ENCODE measurements around the gene KLHL30.

DNA sequence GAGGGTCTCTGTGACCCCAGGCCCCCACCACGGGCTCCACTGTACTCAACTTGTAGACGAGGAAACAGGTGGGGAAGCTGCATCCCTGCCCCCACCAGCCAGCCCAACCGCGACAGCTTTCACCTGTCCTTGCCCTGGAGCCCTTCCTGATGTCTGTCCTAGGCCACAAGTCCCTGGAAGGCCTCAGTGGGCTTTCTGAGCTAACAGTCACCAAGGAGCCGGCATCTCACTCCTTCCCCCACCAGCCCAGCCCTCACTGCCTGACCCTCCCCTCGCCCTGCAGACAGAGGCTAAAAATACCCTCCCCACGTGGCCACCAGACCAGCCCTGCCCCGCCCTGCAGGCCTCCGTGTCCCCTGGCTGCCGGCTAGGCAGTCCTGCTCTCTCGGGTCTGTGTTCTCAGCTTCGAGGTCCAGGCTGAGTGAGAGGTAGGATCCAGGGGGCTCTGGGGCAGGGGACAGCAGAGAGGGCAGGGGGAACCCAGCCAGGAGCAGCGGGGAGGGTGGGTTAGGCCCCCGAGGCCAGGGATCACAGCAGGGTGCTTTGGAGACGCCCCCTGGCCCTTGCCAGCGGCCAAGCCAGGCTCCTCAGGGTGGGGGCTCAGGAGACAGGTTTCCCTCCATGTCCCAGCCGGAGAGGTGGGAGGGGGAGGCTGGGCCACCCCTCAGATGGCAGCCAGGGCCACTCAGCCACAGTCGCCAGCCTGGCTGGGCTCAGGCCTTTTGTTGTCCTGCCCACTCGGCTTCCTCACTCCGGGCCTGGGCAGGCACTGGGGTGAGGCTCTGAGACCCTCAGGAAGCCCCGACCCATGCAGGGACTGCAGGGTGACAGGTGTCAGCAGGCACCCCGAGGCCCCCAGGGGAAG, at the start of gene KLHL30:
- TF ChIP-seq, protein P1, sequence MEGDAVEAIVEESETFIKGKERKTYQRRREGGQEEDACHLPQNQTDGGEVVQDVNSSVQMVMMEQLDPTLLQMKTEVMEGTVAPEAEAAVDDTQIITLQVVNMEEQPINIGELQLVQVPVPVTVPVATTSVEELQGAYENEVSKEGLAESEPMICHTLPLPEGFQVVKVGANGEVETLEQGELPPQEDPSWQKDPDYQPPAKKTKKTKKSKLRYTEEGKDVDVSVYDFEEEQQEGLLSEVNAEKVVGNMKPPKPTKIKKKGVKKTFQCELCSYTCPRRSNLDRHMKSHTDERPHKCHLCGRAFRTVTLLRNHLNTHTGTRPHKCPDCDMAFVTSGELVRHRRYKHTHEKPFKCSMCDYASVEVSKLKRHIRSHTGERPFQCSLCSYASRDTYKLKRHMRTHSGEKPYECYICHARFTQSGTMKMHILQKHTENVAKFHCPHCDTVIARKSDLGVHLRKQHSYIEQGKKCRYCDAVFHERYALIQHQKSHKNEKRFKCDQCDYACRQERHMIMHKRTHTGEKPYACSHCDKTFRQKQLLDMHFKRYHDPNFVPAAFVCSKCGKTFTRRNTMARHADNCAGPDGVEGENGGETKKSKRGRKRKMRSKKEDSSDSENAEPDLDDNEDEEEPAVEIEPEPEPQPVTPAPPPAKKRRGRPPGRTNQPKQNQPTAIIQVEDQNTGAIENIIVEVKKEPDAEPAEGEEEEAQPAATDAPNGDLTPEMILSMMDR (IDR thresholded peaks at IDR 0.05), result no peak
- TF ChIP-seq POLR2A (IDR thresholded peaks at IDR 0.05), result no peak

Measured in esophagus squamous epithelium (tissue), 4 donors.